Astrocyte (in vitro differentiated cells and primary cell): ENCODE measurements around the gene EGF. TPM values are rescaled to one million over a fixed set of nuclear protein-coding genes. Genes with fewer than 3 reads are reported as not detected.

Experiments
- DNase-seq: peaks from one replicate; pipeline ENCODE4 v3.0.0-alpha.2; 2010; ENCODE audit warnings: low read depth
- FAIRE-seq: peaks from 2 replicates; lab custom pipeline; 2011; peaks lifted over from hg19 to GRCh38; lab: Jason Lieb, UNC
- H2AFZ ChIP-seq: 2 replicates; pipeline ENCODE4 v1.6.0; 2012; ENCODE audit warnings: low read depth, low read length, inconsistent platforms
- H3K27ac ChIP-seq: 2 replicates; pipeline ENCODE4 v1.5.1; 2011; ENCODE audit warnings: low read depth, low read length, inconsistent platforms
- H3K27me3 ChIP-seq: 2 replicates; pipeline ENCODE4 v1.6.0; 2011; ENCODE audit warnings: low read length, inconsistent platforms; ENCODE audit not compliant: insufficient read depth
- H3K36me3 ChIP-seq: 2 replicates; pipeline ENCODE4 v1.5.1; 2011; ENCODE audit warnings: low read length, inconsistent platforms; ENCODE audit not compliant: insufficient read depth
- H3K4me1 ChIP-seq: 2 replicates; pipeline ENCODE4 v1.5.1; 2011; ENCODE audit warnings: low read length, inconsistent platforms; ENCODE audit not compliant: insufficient read depth
- H3K4me2 ChIP-seq: 2 replicates; pipeline ENCODE4 v1.6.0; 2012; ENCODE audit warnings: low read length, inconsistent platforms
- H3K4me3 ChIP-seq: 2 replicates; pipeline ENCODE4 v1.5.1; 2011; ENCODE audit warnings: low read depth, mild to moderate bottlenecking, low read length, inconsistent platforms; ENCODE audit not compliant: insufficient read depth
- H3K79me2 ChIP-seq: 2 replicates; pipeline ENCODE4 v1.6.0; 2012; ENCODE audit warnings: mild to moderate bottlenecking, low read length, inconsistent platforms; ENCODE audit not compliant: insufficient read depth
- H3K9ac ChIP-seq: 2 replicates; pipeline ENCODE4 v1.6.0; 2012; ENCODE audit warnings: mild to moderate bottlenecking, low read length, inconsistent platforms
- H3K9me3 ChIP-seq: 2 replicates; pipeline ENCODE4 v1.5.1; 2012; ENCODE audit warnings: low read depth, mild to moderate bottlenecking, low read length, inconsistent platforms; ENCODE audit not compliant: insufficient read depth
- H4K20me1 ChIP-seq: 2 replicates; pipeline ENCODE4 v1.6.0; 2012; ENCODE audit warnings: low read length, inconsistent platforms; ENCODE audit not compliant: insufficient read depth
- H3K27ac Mint-ChIP-seq: one replicate; pipeline ENCODE4 v1.8.0; 2021; ENCODE audit warnings: mild to moderate bottlenecking, mixed read lengths; ENCODE audit not compliant: unreplicated experiment
- H3K27me3 Mint-ChIP-seq: one replicate; pipeline ENCODE4 v1.8.0; 2021; ENCODE audit warnings: low read depth, mixed read lengths; ENCODE audit not compliant: unreplicated experiment
- H3K36me3 Mint-ChIP-seq: one replicate; pipeline ENCODE4 v1.8.0; 2021; ENCODE audit warnings: low read depth, mixed read lengths; ENCODE audit not compliant: unreplicated experiment
- H3K4me1 Mint-ChIP-seq: one replicate; pipeline ENCODE4 v1.8.0; 2021; ENCODE audit warnings: low read depth, mixed read lengths; ENCODE audit not compliant: unreplicated experiment
- H3K4me3 Mint-ChIP-seq: one replicate; pipeline ENCODE4 v1.8.0; 2021; ENCODE audit warnings: mild to moderate bottlenecking, moderate library complexity, mixed read lengths; ENCODE audit not compliant: unreplicated experiment
- H3K9me3 Mint-ChIP-seq: one replicate; pipeline ENCODE4 v1.8.0; 2021; ENCODE audit warnings: mild to moderate bottlenecking, mixed read lengths; ENCODE audit not compliant: unreplicated experiment
- CTCF ChIP-seq: IDR thresholded peaks from 2 replicates; pipeline ENCODE4 v1.5.1; 2011; ENCODE audit warnings: low read depth, mild to moderate bottlenecking, inconsistent platforms, low read length, moderate library complexity; ENCODE audit not compliant: insufficient read depth
- EZH2 ChIP-seq: IDR thresholded peaks from 2 replicates; pipeline ENCODE4 v1.6.1; 2012; ENCODE audit warnings: mild to moderate bottlenecking, low read length, inconsistent platforms; ENCODE audit not compliant: insufficient read depth
- total RNA-seq: library from RNA; stranded (reverse); gene quantifications from 2 replicates; pipeline ENCODE4 v1.2.1, GENCODE V29; 2021

Gene EGF
- total RNA-seq, 1 donor from 2014 or later, result 22.9 TPM

DNA sequence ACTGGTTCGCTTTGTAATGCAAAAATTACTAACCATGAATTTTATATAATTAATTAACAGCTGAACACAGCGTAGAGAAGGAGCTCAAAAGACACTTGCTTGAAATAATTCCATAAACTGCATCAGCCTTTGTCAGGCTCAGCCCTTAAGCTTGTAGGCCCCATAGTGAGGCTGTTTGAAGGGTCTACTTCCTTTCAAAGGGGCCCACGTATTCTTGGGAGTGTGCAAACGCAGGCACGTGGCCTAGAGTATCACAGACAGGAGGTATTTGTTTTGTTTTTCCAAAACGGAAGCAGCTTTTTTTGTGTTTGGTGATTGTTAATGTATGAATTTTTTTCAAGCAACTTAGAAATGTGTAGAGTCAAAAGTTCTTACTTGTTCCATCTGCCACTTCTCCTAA, 25.6 kb upstream of the EGF start:
- no peaks in the 10 kb centered on the region for H3K27me3 Mint-ChIP-seq

GRCh38 chr4:109890076-109890475, 22.6 kb upstream of the EGF start:
- Histone ChIP-seq H2AFZ (no peak overlapping the region), H3K9ac (no peak overlapping the region), H3K9me3 (no peaks in the 10 kb centered on the region), H3K4me1 (no peaks in the 10 kb centered on the region), H4K20me1 (no peaks in the 10 kb centered on the region), H3K4me3 (no peak overlapping the region), H3K27ac (no peak overlapping the region), H3K79me2 (no peaks in the 10 kb centered on the region), H3K4me2 (no peak overlapping the region), H3K27me3 (no peaks in the 10 kb centered on the region), H3K36me3 (no peaks in the 10 kb centered on the region)
- no peak overlapping the region for H3K27ac Mint-ChIP-seq
- no peaks in the 10 kb centered on the region for H3K9me3 Mint-ChIP-seq
- H3K4me3 Mint-ChIP-seq, result no peak overlapping the region
- no peaks in the 10 kb centered on the region for H3K27me3 Mint-ChIP-seq
- DNase-seq (no peak), FAIRE-seq (no peak)
- TF ChIP-seq CTCF, result no peak
- no peak for TF ChIP-seq EZH2
- H3K36me3 Mint-ChIP-seq, result no peaks in the 10 kb centered on the region
- no peaks in the 10 kb centered on the region for H3K4me1 Mint-ChIP-seq

More for the DNA sequence above, 25.6 kb upstream of the EGF start:
- H3K4me1 ChIP-seq, result no peaks in the 10 kb centered on the region
- H3K36me3 Mint-ChIP-seq, result no peaks in the 10 kb centered on the region
- H3K4me2 ChIP-seq, result no peak overlapping the region
- H3K4me1 Mint-ChIP-seq, result no peaks in the 10 kb centered on the region
- H4K20me1 ChIP-seq, result no peaks in the 10 kb centered on the region
- H3K9ac ChIP-seq, result no peak overlapping the region
- H3K9me3 Mint-ChIP-seq, result no peaks in the 10 kb centered on the region
- no peak for TF ChIP-seq EZH2
- TF ChIP-seq CTCF, result no peak
- DNase-seq (no peak), FAIRE-seq (no peak)
- no peaks in the 10 kb centered on the region for H3K36me3 ChIP-seq
- H3K4me3 Mint-ChIP-seq, result no peak overlapping the region
- H3K27me3 ChIP-seq, result no peaks in the 10 kb centered on the region
- H3K27ac Mint-ChIP-seq, result no peak overlapping the region
- H3K9me3 ChIP-seq, result no peaks in the 10 kb centered on the region
- no peak overlapping the region for H2AFZ ChIP-seq
- H3K27ac ChIP-seq, result no peak overlapping the region
- no peak overlapping the region for H3K4me3 ChIP-seq
- no peaks in the 10 kb centered on the region for H3K79me2 ChIP-seq

DNA sequence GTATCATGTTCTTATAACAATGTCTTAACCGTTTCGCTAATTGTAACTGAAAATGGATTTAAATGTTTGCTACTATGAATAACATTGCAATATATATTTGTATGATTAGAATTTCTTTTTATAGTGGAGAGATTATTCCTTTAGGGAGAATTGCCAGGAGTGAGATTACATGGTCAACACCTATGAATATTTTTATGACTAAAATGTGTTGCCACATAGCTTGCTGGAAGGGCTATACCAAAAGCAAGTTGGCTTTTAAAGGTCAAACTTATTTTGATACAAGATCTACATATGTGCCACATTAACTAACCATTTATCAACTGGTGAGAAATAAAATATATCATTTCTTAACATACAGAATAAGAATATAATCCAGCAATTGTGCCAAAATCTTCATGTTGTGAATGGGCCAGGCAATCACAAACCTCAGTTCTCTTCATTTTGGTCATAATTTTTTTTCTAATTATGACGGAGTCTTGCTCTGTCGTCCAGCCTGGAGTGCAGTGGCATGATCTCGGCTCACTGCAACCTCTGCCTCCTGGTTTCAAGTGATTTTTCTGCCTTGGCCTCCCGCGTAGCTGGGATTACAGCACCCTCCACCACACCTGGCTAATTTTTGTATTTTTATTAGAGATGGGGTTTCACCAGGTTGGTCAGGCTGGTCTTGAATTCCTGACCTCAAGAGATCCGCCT, 10.0 kb upstream of the EGF start:
- Mint-ChIP-seq H3K36me3 (no peaks in the 10 kb centered on the region), H3K27me3 (no peaks in the 10 kb centered on the region), H3K27ac (no peak overlapping the region), H3K9me3 (peaks cover 14% of the 10 kb centered on the region), H3K4me1 (no peaks in the 10 kb centered on the region), H3K4me3 (no peak overlapping the region)
- Histone ChIP-seq H3K9me3 (no peaks in the 10 kb centered on the region), H3K36me3 (no peaks in the 10 kb centered on the region), H4K20me1 (no peaks in the 10 kb centered on the region), H3K79me2 (no peaks in the 10 kb centered on the region), H3K27ac (no peak overlapping the region), H3K4me2 (no peak overlapping the region), H3K9ac (no peak overlapping the region), H3K4me1 (no peaks in the 10 kb centered on the region), H3K4me3 (no peak overlapping the region), H3K27me3 (no peaks in the 10 kb centered on the region), H2AFZ (no peak overlapping the region)
- no peak for DNase-seq
- TF ChIP-seq CTCF (no peak), EZH2 (no peak)
- no peak for FAIRE-seq
